KMS-11 (cell line): Measurements from ENCODE around the gene EXOC4.

Experiments used
- H2AFZ ChIP-seq: fragments of 200-600 bp; sonication (generic); 2 replicates; pipeline ENCODE4 v1.6.1; 2016; ENCODE audit warnings: antibody characterized with exemption, mixed run types, low read depth
- H3K27ac ChIP-seq: fragments of 200-600 bp; sonication (generic); 2 replicates; pipeline ENCODE4 v1.6.1; 2016; ENCODE audit warnings: mild to moderate bottlenecking, mixed run types
- H3K27me3 ChIP-seq: fragments of 200-600 bp; sonication (generic); 2 replicates; pipeline ENCODE4 v1.6.1; 2017; ENCODE audit warnings: mild to moderate bottlenecking, low read depth, mixed run types, moderate library complexity; ENCODE audit not compliant: insufficient read depth
- H3K36me3 ChIP-seq: fragments of 200-600 bp; sonication (generic); 2 replicates; pipeline ENCODE4 v1.6.1; 2017; ENCODE audit warnings: mild to moderate bottlenecking, mixed run types; ENCODE audit not compliant: insufficient read depth
- H3K4me1 ChIP-seq: fragments of 200-600 bp; sonication (generic); 2 replicates; pipeline ENCODE4 v1.6.1; 2016; ENCODE audit warnings: mild to moderate bottlenecking, low read depth, mixed run types; ENCODE audit not compliant: poor library complexity, severe bottlenecking
- H3K4me2 ChIP-seq: fragments of 200-600 bp; sonication (generic); 2 replicates; pipeline ENCODE4 v1.7.0; 2016; ENCODE audit warnings: mild to moderate bottlenecking, mixed run types
- H3K4me3 ChIP-seq: fragments of 200-600 bp; sonication (generic); IDR thresholded peaks from 2 replicates; pipeline ENCODE4 v1.6.1; 2017; ENCODE audit warnings: low read depth, low read length, mixed read lengths; ENCODE audit not compliant: insufficient read depth
- H3K79me2 ChIP-seq: fragments of 200-600 bp; sonication (generic); 2 replicates; pipeline ENCODE4 v1.6.1; 2016; ENCODE audit warnings: low read depth, mixed run types; ENCODE audit not compliant: insufficient read depth
- H3K9ac ChIP-seq: fragments of 200-600 bp; sonication (generic); 2 replicates; pipeline ENCODE4 v1.6.1; 2016; ENCODE audit warnings: mild to moderate bottlenecking, mixed run types
- H4K20me1 ChIP-seq: fragments of 200-600 bp; sonication (generic); 2 replicates; pipeline ENCODE4 v1.6.1; 2016; ENCODE audit warnings: mild to moderate bottlenecking, mixed run types; ENCODE audit not compliant: insufficient read depth
- CTCF ChIP-seq: fragments of 200-600 bp; sonication (generic); conservative IDR thresholded peaks from 2 replicates; pipeline ENCODE4 v1.6.1; 2017; ENCODE audit warnings: low read depth, mild to moderate bottlenecking, antibody characterized with exemption, low read length, moderate library complexity, mixed read lengths

Gene EXOC4

GRCh38 chr7:133748443-133749407 lies 495.8 kb downstream of the EXOC4 start:
- no peaks in the 10 kb centered on the region for H3K27me3 ChIP-seq
- H3K4me1 ChIP-seq, result no peaks in the 10 kb centered on the region
- H4K20me1 ChIP-seq, result no peaks in the 10 kb centered on the region
- no peak overlapping the region for H3K27ac ChIP-seq
- H3K4me2 ChIP-seq, result no peak overlapping the region
- H3K36me3 ChIP-seq, result no peaks in the 10 kb centered on the region
- no peak overlapping the region for H3K9ac ChIP-seq
- TF ChIP-seq CTCF, result no peak
- no peak overlapping the region for H3K4me3 ChIP-seq
- no peaks in the 10 kb centered on the region for H3K79me2 ChIP-seq
- no peak overlapping the region for H2AFZ ChIP-seq

- H3K27ac ChIP-seq, result no peak overlapping the region
- H3K9ac ChIP-seq, result no peak overlapping the region
- H3K79me2 ChIP-seq, result no peaks in the 10 kb centered on the region
- H4K20me1 ChIP-seq, result no peaks in the 10 kb centered on the region
- no peak overlapping the region for H2AFZ ChIP-seq
- H3K27me3 ChIP-seq, result no peaks in the 10 kb centered on the region
- TF ChIP-seq CTCF, result no peak
- H3K4me1 ChIP-seq, result no peaks in the 10 kb centered on the region
- no peak overlapping the region for H3K4me3 ChIP-seq
- H3K36me3 ChIP-seq, result no peaks in the 10 kb centered on the region
- no peak overlapping the region for H3K4me2 ChIP-seq
These were observed 497.4 kb downstream of the EXOC4 start for GRCh38 chr7:133750287-133750686.

GRCh38 chr7:133751079-133751478 lies 498.2 kb downstream of the EXOC4 start:
- no peaks in the 10 kb centered on the region for H3K36me3 ChIP-seq
- no peak overlapping the region for H3K27ac ChIP-seq

GRCh38 chr7:133753513-133753912 lies 500.6 kb downstream of the EXOC4 start:
- Histone ChIP-seq H3K27me3 (no peaks in the 10 kb centered on the region), H3K4me3 (no peak overlapping the region), H4K20me1 (no peaks in the 10 kb centered on the region), H2AFZ (no peak overlapping the region), H3K27ac (no peak overlapping the region), H3K4me1 (no peaks in the 10 kb centered on the region), H3K4me2 (no peak overlapping the region), H3K79me2 (no peaks in the 10 kb centered on the region), H3K36me3 (no peaks in the 10 kb centered on the region), H3K9ac (no peak overlapping the region)
- TF ChIP-seq CTCF, result no peak

More at GRCh38 chr7:133751079-133751478, 498.2 kb downstream of the EXOC4 start:
- H3K79me2 ChIP-seq, result no peaks in the 10 kb centered on the region
- no peak overlapping the region for H3K9ac ChIP-seq
- H3K4me3 ChIP-seq, result no peak overlapping the region
- no peak overlapping the region for H3K4me2 ChIP-seq
- H4K20me1 ChIP-seq, result no peaks in the 10 kb centered on the region
- H3K4me1 ChIP-seq, result no peaks in the 10 kb centered on the region
- H3K27me3 ChIP-seq, result no peaks in the 10 kb centered on the region
- H2AFZ ChIP-seq, result no peak overlapping the region
- TF ChIP-seq CTCF, result no peak
